Sigmoid colon (tissue), 4 donors: ENCODE results near the gene SMTNL1.

ENCODE experiments used
- CTCF ChIP-seq, 4 experiments: fragments of 450-650 bp in 3 of 4; fragments of 200-600 bp in 1 of 4; IDR thresholded peaks; one replicate each; pipeline ENCODE4 v1.5.1; 2016 to 2019; ENCODE audit warnings: antibody characterized with exemption in 4 of 4, mild to moderate bottlenecking in 3 of 4, moderate library complexity in 2 of 4
- EP300 ChIP-seq, 4 donors: sonication (generic); formaldehyde crosslinking; IDR thresholded peaks; one replicate each; pipeline ENCODE4 v1.6.1; 2017; ENCODE audit warnings: antibody characterized with exemption in 4 of 4
- POLR2A ChIP-seq, 2 donors: fragments of 450-650 bp; IDR thresholded peaks; one replicate each; pipeline ENCODE4 v1.6.1; 2016; ENCODE audit warnings: antibody characterized with exemption in 2 of 2, mild to moderate bottlenecking in 2 of 2, moderate library complexity in 2 of 2
- POLR2AphosphoS5 ChIP-seq, 4 donors: sonication (generic); formaldehyde crosslinking; IDR thresholded peaks; one replicate each; pipeline ENCODE4 v1.6.1; 2017; ENCODE audit warnings: antibody characterized with exemption in 4 of 4

GRCh38 chr11:57547854-57548377 lies 10.5 kb downstream of the SMTNL1 start:
- no peak for TF ChIP-seq CTCF (IDR thresholded peaks at IDR 0.05)
- TF ChIP-seq EP300 (IDR thresholded peaks at IDR 0.05) = no peak
- TF ChIP-seq POLR2AphosphoS5 (IDR thresholded peaks at IDR 0.05) = no peak
- no peak for TF ChIP-seq POLR2A (IDR thresholded peaks at IDR 0.05)
